HEK293 (cell line): Measurements from ENCODE around the gene GUCY1B1.

Experiments
- CTCF ChIA-PET: fragments of 350-600 bp; formaldehyde crosslinking; extraction: SDS; loops from one replicate; lab custom pipeline; 2021; ENCODE audit warnings: antibody characterized with exemption; lab: Yijun Ruan, JAX
- POLR2A ChIA-PET: fragments of 300-600 bp; formaldehyde crosslinking; extraction: SDS; loops from one replicate; lab custom pipeline; 2020; ENCODE audit warnings: antibody characterized with exemption, inconsistent platforms; lab: Yijun Ruan, JAX
- H3K27ac ChIP-seq: fragments of 200-500 bp; sonication (Bioruptor generic); 2 replicates; pipeline ENCODE4 v1.5.1; 2014; ENCODE audit warnings: low read depth, low read length, control low read depth, inconsistent platforms; ENCODE audit errors: extremely low read depth
- H3K36me3 ChIP-seq, 2 experiments: fragments of 200-500 bp in 1 of 2; sonication (Bioruptor generic) in 1 of 2; 1 replicate in 1 of 2; 2 replicates in 1 of 2; pipeline ENCODE4 v1.5.1; 2014 to 2017; ENCODE audit warnings: inconsistent platforms in 2 of 2, low read length in 2 of 2; ENCODE audit not compliant: control insufficient read depth in 2 of 2, insufficient read depth in 1 of 2
- H3K4me1 ChIP-seq: fragments of 200-500 bp; sonication (Bioruptor generic); 2 replicates; pipeline ENCODE4 v1.5.1; 2014; ENCODE audit warnings: mild to moderate bottlenecking, low read length, inconsistent platforms; ENCODE audit not compliant: control insufficient read depth, insufficient read depth
- H3K4me3 ChIP-seq: 2 replicates; pipeline ENCODE4 v1.5.1; 2011; ENCODE audit warnings: low read depth, mild to moderate bottlenecking, control low read depth, low read length, moderate library complexity
- H3K9me3 ChIP-seq: fragments of 200-500 bp; sonication (Bioruptor generic); 2 replicates; pipeline ENCODE4 v1.5.1; 2014; ENCODE audit warnings: low read depth, low read length, inconsistent platforms; ENCODE audit not compliant: control insufficient read depth, insufficient read depth
- PRDM2 ChIP-seq: fragments of 450-650 bp; formaldehyde crosslinking; IDR thresholded peaks from 2 replicates; pipeline ENCODE4 v1.5.1; 2016; ENCODE audit warnings: missing biosample characterization, missing genetic modification characterization, borderline replicate concordance
- WT1 ChIP-seq: fragments of 450-650 bp; formaldehyde crosslinking; IDR thresholded peaks from 2 replicates; pipeline ENCODE4 v1.5.1; 2016; ENCODE audit warnings: missing biosample characterization, missing genetic modification characterization
- YY2 ChIP-seq: fragments of 450-650 bp; formaldehyde crosslinking; IDR thresholded peaks from 2 replicates; pipeline ENCODE4 v1.5.1; 2016; ENCODE audit warnings: missing biosample characterization, missing genetic modification characterization
- ZBTB21 ChIP-seq: fragments of 450-650 bp; formaldehyde crosslinking; IDR thresholded peaks from 2 replicates; pipeline ENCODE4 v1.5.1; 2017; ENCODE audit warnings: missing biosample characterization, missing genetic modification characterization
- ZFHX2 ChIP-seq: fragments of 450-650 bp; formaldehyde crosslinking; conservative IDR thresholded peaks from 2 replicates; pipeline ENCODE4 v1.5.1; 2016; ENCODE audit warnings: missing biosample characterization, missing genetic modification characterization
- ZFP3 ChIP-seq: fragments of 450-650 bp; formaldehyde crosslinking; IDR thresholded peaks from 2 replicates; pipeline ENCODE4 v1.5.1; 2016; ENCODE audit warnings: low read depth, missing biosample characterization, missing genetic modification characterization
- ZNF140 ChIP-seq: fragments of 450-650 bp; formaldehyde crosslinking; IDR thresholded peaks from 2 replicates; pipeline ENCODE4 v1.5.1; 2016; ENCODE audit warnings: missing biosample characterization, missing genetic modification characterization
- ZNF174 ChIP-seq: fragments of 450-650 bp; formaldehyde crosslinking; IDR thresholded peaks from 2 replicates; pipeline ENCODE4 v1.5.0; 2017; ENCODE audit warnings: missing biosample characterization, mild to moderate bottlenecking, missing genetic modification characterization
- ZNF211 ChIP-seq: fragments of 450-650 bp; formaldehyde crosslinking; IDR thresholded peaks from 2 replicates; pipeline ENCODE4 v1.5.1; 2016; ENCODE audit warnings: low read depth, missing biosample characterization, missing genetic modification characterization
- ZNF514 ChIP-seq: fragments of 450-650 bp; formaldehyde crosslinking; IDR thresholded peaks from 2 replicates; pipeline ENCODE4 v1.5.1; 2016; ENCODE audit warnings: missing biosample characterization, missing genetic modification characterization
- ZNF558 ChIP-seq: fragments of 450-650 bp; formaldehyde crosslinking; IDR thresholded peaks from 2 replicates; pipeline ENCODE4 v1.5.1; 2016; ENCODE audit warnings: missing biosample characterization, missing genetic modification characterization
- ZNF658 ChIP-seq: fragments of 450-650 bp; formaldehyde crosslinking; IDR thresholded peaks from 2 replicates; pipeline ENCODE4; 2016; ENCODE audit warnings: missing biosample characterization, missing genetic modification characterization
- ZNF664 ChIP-seq: fragments of 450-650 bp; formaldehyde crosslinking; IDR thresholded peaks from 2 replicates; pipeline ENCODE4 v1.5.1; 2016; ENCODE audit warnings: missing biosample characterization, missing genetic modification characterization
- TF ChIP-seq, protein P1 (sequence below): fragments of 450-650 bp; formaldehyde crosslinking; conservative IDR thresholded peaks from 2 replicates; pipeline ENCODE4 v1.5.1; 2016; ENCODE audit warnings: low read depth, missing biosample characterization, missing genetic modification characterization
- TF ChIP-seq, protein P2 (sequence below): fragments of 450-650 bp; formaldehyde crosslinking; IDR thresholded peaks from 2 replicates; pipeline ENCODE4 v1.5.1; 2016; ENCODE audit warnings: missing biosample characterization, missing genetic modification characterization, low read depth
- TF ChIP-seq, protein P3 (sequence below): fragments of 450-650 bp; IDR thresholded peaks from 2 replicates; pipeline ENCODE4 v1.5.1; 2018; ENCODE audit warnings: missing biosample characterization, mild to moderate bottlenecking, missing genetic modification characterization
- TF ChIP-seq, protein P4 (sequence below): fragments of 450-650 bp; formaldehyde crosslinking; IDR thresholded peaks from 2 replicates; pipeline ENCODE4 v1.5.1; 2016; ENCODE audit warnings: missing biosample characterization, missing genetic modification characterization

GUCY1B1 gene

GRCh38 chr4:155762334-155762733 is 3.5 kb downstream of the GUCY1B1 start:
- ChIA-PET CTCF (no interaction called here), POLR2A (no interaction called here)
- Histone ChIP-seq H3K27ac (no peak overlapping the region), H3K4me1 (no peaks in the 10 kb centered on the region), H3K36me3 (no peaks in the 10 kb centered on the region), H3K4me3 (no peak overlapping the region), H3K9me3 (no peaks in the 10 kb centered on the region)
- TF ChIP-seq ZNF140 (tag by site-specific recombination): no peak
- TF ChIP-seq ZNF211 (tag by site-specific recombination): no peak
- no peak for TF ChIP-seq ZNF514 (tag by site-specific recombination)
- no peak for TF ChIP-seq WT1 (tag by site-specific recombination)
- TF ChIP-seq ZFHX2 (tag by site-specific recombination): no peak

DNA sequence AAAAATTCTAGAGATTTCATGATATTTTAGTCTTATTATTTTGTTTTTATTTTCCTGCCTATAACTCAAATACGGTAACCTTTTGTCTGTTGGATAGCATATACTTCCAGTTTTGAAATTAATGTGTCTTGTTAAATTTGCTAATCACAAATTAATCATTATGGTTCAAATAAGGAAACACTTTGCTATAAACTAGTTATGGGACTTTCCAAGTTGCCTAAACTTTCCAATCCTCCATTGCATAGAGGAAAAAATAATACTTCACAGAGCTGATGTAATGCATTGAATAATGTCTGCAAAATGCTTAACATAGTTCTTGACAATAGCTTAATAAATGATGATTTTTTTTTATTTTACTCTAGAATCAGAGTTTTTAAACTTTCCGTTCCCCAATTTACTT is 4.7 kb downstream of the GUCY1B1 start:
- ChIA-PET POLR2A (no interaction called here), CTCF (no interaction called here)
- Histone ChIP-seq H3K36me3 (no peaks in the 10 kb centered on the region), H3K9me3 (no peaks in the 10 kb centered on the region), H3K4me1 (no peaks in the 10 kb centered on the region), H3K4me3 (no peak overlapping the region), H3K27ac (no peak overlapping the region)
- no peak for TF ChIP-seq ZFP3 (tag by site-specific recombination)
- TF ChIP-seq ZNF174 (tag by site-specific recombination): no peak
- TF ChIP-seq ZBTB21 (tag by site-specific recombination): no peak
- TF ChIP-seq, protein P1, sequence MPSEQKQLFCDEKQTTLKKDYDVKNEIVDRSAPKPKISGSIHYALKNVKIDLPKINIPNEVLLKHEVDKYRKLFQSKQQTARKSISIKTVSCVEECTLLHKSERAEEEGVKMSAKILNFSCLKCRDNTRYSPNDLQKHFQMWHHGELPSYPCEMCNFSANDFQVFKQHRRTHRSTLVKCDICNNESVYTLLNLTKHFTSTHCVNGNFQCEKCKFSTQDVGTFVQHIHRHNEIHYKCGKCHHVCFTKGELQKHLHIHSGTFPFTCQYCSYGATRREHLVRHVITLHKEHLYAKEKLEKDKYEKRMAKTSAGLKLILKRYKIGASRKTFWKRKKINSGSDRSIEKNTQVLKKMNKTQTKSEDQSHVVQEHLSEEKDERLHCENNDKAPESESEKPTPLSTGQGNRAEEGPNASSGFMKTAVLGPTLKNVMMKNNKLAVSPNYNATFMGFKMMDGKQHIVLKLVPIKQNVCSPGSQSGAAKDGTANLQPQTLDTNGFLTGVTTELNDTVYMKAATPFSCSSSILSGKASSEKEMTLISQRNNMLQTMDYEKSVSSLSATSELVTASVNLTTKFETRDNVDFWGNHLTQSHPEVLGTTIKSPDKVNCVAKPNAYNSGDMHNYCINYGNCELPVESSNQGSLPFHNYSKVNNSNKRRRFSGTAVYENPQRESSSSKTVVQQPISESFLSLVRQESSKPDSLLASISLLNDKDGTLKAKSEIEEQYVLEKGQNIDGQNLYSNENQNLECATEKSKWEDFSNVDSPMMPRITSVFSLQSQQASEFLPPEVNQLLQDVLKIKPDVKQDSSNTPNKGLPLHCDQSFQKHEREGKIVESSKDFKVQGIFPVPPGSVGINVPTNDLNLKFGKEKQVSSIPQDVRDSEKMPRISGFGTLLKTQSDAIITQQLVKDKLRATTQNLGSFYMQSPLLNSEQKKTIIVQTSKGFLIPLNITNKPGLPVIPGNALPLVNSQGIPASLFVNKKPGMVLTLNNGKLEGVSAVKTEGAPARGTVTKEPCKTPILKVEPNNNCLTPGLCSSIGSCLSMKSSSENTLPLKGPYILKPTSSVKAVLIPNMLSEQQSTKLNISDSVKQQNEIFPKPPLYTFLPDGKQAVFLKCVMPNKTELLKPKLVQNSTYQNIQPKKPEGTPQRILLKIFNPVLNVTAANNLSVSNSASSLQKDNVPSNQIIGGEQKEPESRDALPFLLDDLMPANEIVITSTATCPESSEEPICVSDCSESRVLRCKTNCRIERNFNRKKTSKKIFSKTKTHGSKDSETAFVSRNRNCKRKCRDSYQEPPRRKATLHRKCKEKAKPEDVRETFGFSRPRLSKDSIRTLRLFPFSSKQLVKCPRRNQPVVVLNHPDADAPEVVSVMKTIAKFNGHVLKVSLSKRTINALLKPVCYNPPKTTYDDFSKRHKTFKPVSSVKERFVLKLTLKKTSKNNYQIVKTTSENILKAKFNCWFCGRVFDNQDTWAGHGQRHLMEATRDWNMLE (tag by site-specific recombination): no peak
- TF ChIP-seq, protein P2, sequence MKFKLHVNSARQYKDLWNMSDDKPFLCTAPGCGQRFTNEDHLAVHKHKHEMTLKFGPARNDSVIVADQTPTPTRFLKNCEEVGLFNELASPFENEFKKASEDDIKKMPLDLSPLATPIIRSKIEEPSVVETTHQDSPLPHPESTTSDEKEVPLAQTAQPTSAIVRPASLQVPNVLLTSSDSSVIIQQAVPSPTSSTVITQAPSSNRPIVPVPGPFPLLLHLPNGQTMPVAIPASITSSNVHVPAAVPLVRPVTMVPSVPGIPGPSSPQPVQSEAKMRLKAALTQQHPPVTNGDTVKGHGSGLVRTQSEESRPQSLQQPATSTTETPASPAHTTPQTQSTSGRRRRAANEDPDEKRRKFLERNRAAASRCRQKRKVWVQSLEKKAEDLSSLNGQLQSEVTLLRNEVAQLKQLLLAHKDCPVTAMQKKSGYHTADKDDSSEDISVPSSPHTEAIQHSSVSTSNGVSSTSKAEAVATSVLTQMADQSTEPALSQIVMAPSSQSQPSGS (tag by site-specific recombination): peak; percentile 1; the same call in 1 of the 2 replicates

DNA sequence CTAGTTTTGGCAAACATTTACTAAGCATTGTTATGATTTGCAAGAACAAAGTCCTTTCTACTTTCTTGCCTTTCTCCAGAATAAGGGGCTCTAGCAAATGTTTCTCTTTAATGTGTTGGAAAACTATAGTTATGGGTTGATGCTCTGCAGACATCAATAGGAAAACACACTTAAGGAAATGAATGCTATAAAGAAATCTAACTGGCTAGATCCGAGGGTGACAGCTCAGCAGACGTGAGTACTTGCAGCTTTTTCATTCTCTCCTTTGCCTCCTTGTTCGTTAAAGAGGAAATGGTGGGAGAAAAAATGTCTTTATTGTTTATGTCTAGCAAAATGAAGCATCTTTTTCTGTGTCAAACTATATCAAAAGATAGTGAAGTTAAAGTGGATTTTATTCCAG is 6.3 kb downstream of the GUCY1B1 start:
- ChIA-PET POLR2A (no interaction called here), CTCF (no interaction called here)
- no peaks in the 10 kb centered on the region for H3K9me3 ChIP-seq
- TF ChIP-seq, protein P3, sequence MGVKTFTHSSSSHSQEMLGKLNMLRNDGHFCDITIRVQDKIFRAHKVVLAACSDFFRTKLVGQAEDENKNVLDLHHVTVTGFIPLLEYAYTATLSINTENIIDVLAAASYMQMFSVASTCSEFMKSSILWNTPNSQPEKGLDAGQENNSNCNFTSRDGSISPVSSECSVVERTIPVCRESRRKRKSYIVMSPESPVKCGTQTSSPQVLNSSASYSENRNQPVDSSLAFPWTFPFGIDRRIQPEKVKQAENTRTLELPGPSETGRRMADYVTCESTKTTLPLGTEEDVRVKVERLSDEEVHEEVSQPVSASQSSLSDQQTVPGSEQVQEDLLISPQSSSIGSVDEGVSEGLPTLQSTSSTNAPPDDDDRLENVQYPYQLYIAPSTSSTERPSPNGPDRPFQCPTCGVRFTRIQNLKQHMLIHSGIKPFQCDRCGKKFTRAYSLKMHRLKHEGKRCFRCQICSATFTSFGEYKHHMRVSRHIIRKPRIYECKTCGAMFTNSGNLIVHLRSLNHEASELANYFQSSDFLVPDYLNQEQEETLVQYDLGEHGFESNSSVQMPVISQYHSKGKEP: no peak
- no peak for TF ChIP-seq ZNF558 (tag by site-specific recombination)
- TF ChIP-seq ZNF658 (tag by site-specific recombination): no peak
- no peak for TF ChIP-seq ZNF664 (tag by site-specific recombination)
- no peak for TF ChIP-seq PRDM2 (tag by site-specific recombination)
- no peak for TF ChIP-seq YY2
- TF ChIP-seq, protein P4, sequence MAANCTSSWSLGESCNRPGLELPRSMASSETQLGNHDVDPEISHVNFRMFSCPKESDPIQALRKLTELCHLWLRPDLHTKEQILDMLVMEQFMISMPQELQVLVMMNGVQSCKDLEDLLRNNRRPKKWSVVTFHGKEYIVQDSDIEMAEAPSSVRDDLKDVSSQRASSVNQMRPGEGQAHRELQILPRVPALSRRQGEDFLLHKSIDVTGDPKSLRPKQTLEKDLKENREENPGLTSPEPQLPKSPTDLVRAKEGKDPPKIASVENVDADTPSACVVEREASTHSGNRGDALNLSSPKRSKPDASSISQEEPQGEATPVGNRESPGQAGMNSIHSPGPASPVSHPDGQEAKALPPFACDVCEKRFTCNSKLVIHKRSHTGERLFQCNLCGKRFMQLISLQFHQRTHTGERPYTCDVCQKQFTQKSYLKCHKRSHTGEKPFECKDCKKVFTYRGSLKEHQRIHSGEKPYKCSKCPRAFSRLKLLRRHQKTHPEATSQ (tag by site-specific recombination): no peak

More for the DNA sequence above, 6.3 kb downstream of the GUCY1B1 start:
- Histone ChIP-seq H3K36me3 (no peaks in the 10 kb centered on the region), H3K4me3 (no peak overlapping the region), H3K4me1 (no peaks in the 10 kb centered on the region), H3K27ac (no peak overlapping the region)
